22Rv1 (cell line): ENCODE data around the gene FLRT2.

Source experiments
- H3K27ac ChIP-seq: fragments of 450-650 bp; 2 replicates; pipeline ENCODE4 v1.5.1; 2017
- ZFX ChIP-seq: fragments of 450-650 bp; IDR thresholded peaks from 2 replicates; pipeline ENCODE4 v1.6.1; 2017; ENCODE audit warnings: antibody characterized with exemption, borderline replicate concordance
- TF ChIP-seq, protein P1 (sequence below): fragments of 450-650 bp; IDR thresholded peaks from 2 replicates; pipeline ENCODE4 v1.5.1; 2017; ENCODE audit warnings: mild to moderate bottlenecking

FLRT2 gene

DNA sequence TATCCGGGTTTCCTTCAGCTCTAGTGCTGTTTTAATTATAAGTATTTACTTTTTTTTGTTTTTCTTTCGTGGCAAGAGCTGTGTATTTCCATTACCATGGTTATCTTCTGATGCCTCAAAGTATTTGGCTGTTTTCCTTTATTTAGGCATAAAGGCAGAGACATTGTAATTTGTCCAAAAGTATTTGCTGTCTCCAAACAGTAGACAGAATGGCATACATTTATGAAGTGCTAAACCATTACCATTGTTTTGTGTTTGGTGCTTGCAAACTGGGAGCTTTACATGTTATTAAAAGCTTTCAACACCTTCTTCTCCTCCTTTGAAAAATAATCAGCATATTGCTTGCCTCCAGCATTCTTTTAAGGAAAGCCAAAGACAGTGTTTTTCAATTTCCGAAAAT, 46.3 kb downstream of the FLRT2 start:
- H3K27ac ChIP-seq = no peak overlapping the region
- TF ChIP-seq, protein P1, sequence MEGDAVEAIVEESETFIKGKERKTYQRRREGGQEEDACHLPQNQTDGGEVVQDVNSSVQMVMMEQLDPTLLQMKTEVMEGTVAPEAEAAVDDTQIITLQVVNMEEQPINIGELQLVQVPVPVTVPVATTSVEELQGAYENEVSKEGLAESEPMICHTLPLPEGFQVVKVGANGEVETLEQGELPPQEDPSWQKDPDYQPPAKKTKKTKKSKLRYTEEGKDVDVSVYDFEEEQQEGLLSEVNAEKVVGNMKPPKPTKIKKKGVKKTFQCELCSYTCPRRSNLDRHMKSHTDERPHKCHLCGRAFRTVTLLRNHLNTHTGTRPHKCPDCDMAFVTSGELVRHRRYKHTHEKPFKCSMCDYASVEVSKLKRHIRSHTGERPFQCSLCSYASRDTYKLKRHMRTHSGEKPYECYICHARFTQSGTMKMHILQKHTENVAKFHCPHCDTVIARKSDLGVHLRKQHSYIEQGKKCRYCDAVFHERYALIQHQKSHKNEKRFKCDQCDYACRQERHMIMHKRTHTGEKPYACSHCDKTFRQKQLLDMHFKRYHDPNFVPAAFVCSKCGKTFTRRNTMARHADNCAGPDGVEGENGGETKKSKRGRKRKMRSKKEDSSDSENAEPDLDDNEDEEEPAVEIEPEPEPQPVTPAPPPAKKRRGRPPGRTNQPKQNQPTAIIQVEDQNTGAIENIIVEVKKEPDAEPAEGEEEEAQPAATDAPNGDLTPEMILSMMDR = no peak
- TF ChIP-seq ZFX = no peak

GRCh38 chr14:85576848-85577542, 47.1 kb downstream of the FLRT2 start:
- TF ChIP-seq ZFX = no peak
- TF ChIP-seq, protein P1 = no peak
- no peak overlapping the region for H3K27ac ChIP-seq

GRCh38 chr14:85577543-85578114, 47.7 kb downstream of the FLRT2 start:
- TF ChIP-seq, protein P1 = no peak
- no peak for TF ChIP-seq ZFX
- H3K27ac ChIP-seq = no peak overlapping the region

DNA sequence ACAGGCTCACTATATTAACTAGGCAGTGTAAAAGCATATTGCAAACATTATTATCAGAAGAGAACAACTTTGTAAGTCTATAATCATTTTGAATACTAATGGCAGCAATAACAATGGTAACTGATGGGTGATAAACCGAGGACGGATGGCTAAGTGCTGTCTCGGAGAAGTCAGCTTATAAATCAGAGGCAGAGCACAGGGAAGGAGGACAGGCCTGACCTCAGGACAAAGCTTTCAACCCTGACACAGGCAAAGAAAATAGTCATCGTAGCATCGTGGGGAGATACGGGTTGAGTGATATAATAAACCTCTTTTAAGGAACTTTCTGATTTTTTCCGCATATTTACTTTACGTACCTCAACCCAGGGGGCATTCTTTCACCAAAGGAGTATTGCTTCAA, 48.4 kb downstream of the FLRT2 start:
- TF ChIP-seq ZFX = no peak
- TF ChIP-seq, protein P1 = no peak
- H3K27ac ChIP-seq = no peak overlapping the region

GRCh38 chr14:85578930-85579329, 49.0 kb downstream of the FLRT2 start:
- no peak overlapping the region for H3K27ac ChIP-seq
- TF ChIP-seq, protein P1 = no peak
- TF ChIP-seq ZFX = no peak

- TF ChIP-seq, protein P1 = no peak
- TF ChIP-seq ZFX = no peak
- H3K27ac ChIP-seq = no peak overlapping the region
These were observed 50.0 kb downstream of the FLRT2 start for GRCh38 chr14:85579942-85580341.

GRCh38 chr14:85580536-85581140, 50.7 kb downstream of the FLRT2 start:
- TF ChIP-seq ZFX = no peak
- TF ChIP-seq, protein P1 = no peak
- no peak overlapping the region for H3K27ac ChIP-seq
